Glomerular endothelial cell (primary cell): ENCODE results near the gene ZNF440. TPM values are rescaled to one million over a fixed set of nuclear protein-coding genes. Genes with fewer than 3 reads are reported as not detected.
"Not testable (repeated sequence)": the region's sequence is repeated elsewhere in the genome, so short reads cannot be mapped to it uniquely, and the experiment has no call there.

ENCODE experiments used
- DNase-seq: peaks from one replicate; pipeline ENCODE4 v3.0.0-alpha.2; 2011; ENCODE audit warnings: low read depth, low spot score; ENCODE audit errors: extremely low read depth
- total RNA-seq: library from RNA; depleted of rRNA; stranded (reverse); fragments of >200 nt; gene quantifications from 2 replicates; pipeline ENCODE4 v1.2.3, GENCODE V29; 2015

Gene ZNF440
- total RNA-seq, 1 donor from 2014 or later = 7.8 TPM

DNA sequence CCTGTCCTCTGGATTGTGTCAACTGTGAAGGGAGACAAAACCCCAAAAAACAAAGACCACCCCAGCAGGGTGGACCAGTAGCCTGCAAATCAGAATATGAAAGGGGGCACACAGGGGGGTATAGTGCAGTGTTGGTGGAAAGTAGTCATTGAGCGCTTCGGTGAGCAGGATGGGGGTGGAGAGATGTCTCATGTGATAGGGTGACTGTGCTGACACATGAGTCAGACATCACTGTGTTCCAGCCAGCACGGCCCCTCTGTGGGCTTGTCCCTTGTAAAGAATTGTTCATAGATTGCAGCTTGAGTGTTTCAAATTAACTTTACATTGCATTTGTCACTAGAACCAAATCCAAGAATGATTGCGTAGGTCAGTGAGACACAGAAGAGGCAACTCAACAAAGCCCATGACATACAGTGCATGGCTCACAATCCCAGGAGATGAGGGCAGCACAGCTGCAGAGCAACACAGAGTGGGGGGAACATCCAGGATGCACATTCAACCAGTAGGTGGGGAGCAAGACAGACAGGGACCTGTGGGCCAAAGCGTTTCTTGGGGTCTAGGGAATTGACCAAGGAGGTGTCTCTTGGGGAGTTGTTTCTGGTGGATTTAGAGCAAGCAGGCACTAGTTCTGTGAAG, 7.5 kb downstream of the ZNF440 start:
- DNase-seq = no peak

DNA sequence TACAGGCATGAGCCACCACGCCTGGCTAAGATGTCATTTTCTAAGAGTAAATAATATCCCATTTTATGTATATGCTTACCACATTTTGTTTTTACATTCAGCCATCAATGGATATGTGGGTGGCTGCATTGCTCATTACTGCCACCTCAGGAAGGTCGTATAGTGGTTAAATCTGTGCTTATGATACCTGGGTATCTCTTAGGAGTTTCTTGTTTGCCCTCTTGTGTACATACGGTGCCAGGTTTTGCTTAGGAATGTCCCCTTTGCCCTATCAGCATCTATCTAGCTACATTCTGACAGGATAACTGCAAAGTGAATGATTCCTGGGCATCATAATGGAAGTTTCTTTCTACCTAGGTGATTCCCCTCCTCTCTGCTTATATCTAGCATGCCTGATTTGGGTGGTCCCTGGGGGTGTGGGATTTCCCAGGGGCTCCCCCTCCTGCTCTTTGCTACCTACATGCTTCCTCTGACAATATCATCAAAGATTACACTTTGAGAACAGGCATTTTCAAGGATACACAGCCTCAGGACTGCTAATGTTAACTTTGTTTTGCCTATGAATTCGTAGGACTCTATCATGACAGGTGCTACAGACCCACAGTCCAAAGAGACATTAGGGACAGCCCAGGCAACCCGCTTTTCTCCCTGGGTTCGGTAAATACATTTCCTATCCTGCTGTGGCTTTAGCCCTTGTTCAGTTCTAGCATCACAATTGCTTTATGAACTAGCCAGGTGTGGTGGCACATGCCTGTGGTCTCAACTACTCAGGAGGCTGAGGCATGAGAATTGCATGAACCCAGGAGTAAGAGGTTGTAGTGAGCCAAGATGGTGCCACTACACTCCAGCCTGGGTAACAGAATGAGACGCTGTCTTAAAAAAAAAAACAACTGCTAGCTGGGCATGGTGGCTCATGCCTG, 15.1 kb downstream of the ZNF440 start:
- DNase-seq = not testable (repeated sequence)

- no peak for DNase-seq
Measured at GRCh38 chr19:11832253-11832912, 18.3 kb downstream of the ZNF440 start.

GRCh38 chr19:11833541-11833940, 19.5 kb downstream of the ZNF440 start:
- DNase-seq = no peak

GRCh38 chr19:11835626-11836066, 21.6 kb downstream of the ZNF440 start:
- not testable (repeated sequence) for DNase-seq

DNA sequence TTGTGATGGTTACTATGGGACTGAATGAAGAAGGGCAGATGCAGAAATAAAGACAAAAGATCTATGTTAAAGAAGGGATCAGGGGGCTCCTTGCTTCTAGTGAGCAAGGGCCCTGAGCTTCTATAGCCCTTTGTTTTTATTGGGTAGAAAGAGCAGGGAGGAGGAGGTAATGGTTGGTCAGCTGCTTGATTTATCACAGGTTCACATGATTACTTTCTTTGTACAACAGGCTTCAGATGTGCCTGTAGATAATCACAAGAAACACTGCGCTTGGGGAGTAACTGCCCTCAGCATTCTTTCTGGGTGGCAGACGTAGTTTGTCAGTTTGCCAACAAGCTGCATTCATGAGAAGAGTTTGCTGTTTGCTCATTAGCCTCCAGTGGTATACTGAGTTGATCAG, 29.6 kb downstream of the ZNF440 start:
- DNase-seq = no peak

DNA sequence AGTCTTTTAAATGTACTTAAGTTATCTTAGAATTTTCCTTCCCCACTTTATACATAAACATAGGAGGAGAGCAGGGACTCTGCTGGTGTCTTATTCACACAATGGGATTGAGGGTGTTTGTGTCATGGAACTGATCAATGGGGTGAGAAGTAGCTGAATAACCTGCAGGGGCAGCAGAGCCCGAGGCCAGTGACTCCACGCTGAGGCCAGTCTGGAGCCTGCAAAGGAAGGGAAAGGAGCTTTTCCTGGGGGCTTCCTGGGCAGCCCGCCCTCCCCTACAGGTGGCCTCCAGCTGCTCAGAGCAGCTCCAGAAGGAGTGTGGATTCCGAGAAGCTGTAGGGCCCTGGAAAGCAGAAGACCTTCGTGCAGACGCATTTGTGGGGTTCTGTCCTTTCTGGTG, 33.5 kb downstream of the ZNF440 start:
- DNase-seq = not testable (repeated sequence)

- DNase-seq = no peak
Measured at GRCh38 chr19:11848200-11848593, 34.1 kb downstream of the ZNF440 start.

GRCh38 chr19:11848594-11849469, 34.8 kb downstream of the ZNF440 start, which contains the start of gene ZNF439:
Gene ZNF439 (plus strand): TSS chr19:11848726. CDS start chr19:11848868, 142 bp downstream.
- no peak for DNase-seq

DNA sequence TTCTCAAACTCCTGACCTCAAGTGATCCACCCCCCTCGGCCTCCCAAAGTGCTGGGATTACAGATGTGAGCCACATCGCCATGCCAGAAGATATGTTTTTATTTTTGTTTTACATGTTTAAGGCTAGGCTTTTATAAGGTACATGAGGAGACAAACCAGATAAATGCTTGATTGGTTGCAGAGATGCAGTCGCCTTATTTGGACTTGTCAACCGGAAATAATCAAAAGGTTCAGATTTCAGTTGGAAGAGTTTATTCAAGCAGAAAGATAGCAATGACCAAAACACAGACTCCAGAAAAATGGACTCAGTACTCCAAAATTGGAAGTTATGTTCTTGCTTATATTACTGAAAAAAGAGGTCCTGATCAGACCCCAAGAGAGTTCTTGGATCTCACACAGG, 36.2 kb downstream of the ZNF440 start:
- not testable (repeated sequence) for DNase-seq

- DNase-seq = no peak
Measured at GRCh38 chr19:11853358-11853757, 39.3 kb downstream of the ZNF440 start.

DNA sequence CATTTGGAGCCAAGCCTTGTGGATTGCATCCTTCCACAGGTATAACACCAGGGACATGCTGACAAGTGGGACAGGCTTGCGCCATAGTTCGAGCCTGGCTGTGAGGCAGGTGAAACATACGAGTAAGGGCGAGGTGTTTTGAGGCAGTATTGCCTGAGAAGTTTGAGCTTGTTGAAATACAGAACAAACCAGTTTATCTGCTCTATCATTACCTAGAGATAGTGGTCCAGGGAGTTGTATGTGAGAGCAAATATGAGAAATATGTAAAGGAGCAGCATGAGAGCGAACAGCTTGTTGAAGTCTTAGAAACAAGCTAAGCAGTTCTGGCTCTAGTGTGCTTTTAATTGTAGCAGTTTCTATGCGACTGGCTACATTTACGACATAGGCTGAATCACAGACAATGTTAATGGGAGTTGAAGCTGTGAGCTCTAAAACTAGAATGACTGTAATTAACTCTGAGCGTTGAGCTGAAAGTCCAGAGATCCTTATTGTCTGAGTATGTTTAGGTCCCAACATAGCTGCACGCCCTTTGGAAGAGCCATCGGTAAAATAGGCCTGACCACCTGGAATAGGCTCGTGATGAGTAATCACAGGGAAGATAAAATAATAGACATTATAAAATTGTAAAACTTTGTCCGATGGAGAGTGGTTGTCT, 42.6 kb downstream of the ZNF440 start:
- no peak for DNase-seq

DNA sequence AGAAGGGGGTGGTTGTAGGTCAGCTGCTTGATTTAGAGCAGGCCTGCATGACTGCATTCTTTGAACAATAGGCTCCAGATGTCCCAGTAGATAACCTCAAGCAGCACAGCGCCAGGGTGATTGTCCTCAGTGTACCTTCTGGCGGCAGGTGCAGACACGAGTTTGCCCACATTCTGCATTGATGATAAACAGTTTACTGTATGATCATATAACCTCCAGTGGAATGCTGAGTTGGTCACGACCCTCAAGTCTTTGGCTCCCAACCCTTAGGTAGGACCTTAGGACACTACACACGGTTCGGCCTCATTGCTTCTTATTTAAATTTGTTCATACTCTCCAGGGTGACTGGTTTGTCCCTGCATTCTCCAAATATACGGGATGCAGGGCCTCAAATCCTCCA, 46.6 kb downstream of the ZNF440 start:
- no peak for DNase-seq

DNA sequence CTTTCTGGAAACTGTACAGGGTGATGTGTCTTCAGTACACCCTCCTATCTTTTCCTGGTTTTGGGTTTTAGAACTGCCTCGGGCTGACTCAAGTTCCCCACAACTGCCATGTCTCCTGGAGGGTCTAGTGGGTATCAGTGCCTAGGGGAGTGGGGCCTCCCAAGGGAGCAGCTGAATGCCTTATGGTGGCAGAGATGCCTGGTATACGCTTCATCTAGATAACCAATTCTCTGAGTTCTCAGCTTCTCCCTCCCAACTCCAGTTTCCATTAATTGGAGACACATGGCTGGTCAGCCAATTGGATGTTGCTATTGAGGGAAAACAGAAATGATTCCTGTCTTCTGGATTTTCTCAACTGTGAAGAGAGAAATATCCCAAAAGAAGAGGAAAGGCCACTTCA, 47.2 kb downstream of the ZNF440 start:
- DNase-seq = no peak

DNA sequence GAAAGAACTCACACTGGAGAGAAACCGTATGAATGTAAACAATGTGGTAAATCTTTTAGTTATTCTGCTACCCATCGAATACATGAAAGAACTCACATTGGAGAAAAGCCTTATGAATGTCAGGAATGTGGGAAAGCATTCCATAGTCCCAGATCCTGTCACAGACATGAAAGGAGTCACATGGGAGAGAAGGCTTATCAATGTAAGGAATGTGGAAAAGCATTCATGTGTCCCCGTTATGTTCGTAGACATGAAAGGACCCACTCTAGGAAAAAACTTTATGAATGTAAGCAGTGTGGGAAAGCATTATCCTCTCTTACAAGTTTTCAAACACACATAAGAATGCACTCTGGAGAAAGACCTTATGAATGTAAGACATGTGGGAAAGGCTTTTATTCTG, 53.7 kb downstream of the ZNF440 start:
- DNase-seq = not testable (repeated sequence)

DNA sequence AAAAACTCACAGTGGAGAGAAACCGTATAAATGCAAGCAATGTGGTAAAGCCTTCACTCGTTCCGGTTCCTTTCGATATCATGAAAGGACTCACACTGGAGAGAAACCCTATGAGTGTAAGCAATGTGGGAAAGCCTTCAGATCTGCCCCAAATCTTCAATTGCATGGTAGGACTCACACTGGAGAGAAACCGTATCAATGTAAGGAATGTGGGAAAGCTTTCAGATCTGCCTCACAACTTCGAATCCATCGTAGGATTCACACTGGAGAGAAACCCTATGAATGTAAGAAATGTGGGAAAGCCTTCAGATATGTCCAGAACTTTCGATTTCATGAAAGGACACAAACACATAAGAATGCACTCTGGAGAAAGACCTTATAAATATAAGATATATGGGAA, 54.1 kb downstream of the ZNF440 start:
- no peak for DNase-seq

GRCh38 chr19:11872624-11873023, 58.6 kb downstream of the ZNF440 start:
- DNase-seq = no peak

GRCh38 chr19:11873762-11874161, 59.7 kb downstream of the ZNF440 start:
- DNase-seq = no peak

GRCh38 chr19:11879687-11880266, 65.7 kb downstream of the ZNF440 start:
- DNase-seq = not testable (repeated sequence)
